ACC112 (cell line): Measurements from ENCODE around the gene NT5DC2.

Source experiments
- H2AFZ ChIP-seq: fragments of 200-600 bp; sonication (generic); one replicate; pipeline ENCODE4 v1.6.0; 2017; ENCODE audit warnings: antibody characterized with exemption, low read length; ENCODE audit not compliant: unreplicated experiment
- H3K27ac ChIP-seq: fragments of 200-600 bp; sonication (generic); 2 replicates; pipeline ENCODE4 v1.5.1; 2014; ENCODE audit warnings: low read depth, mild to moderate bottlenecking, antibody characterized with exemption, low read length, moderate library complexity
- H3K27me3 ChIP-seq: fragments of 200-600 bp; sonication (generic); 2 replicates; pipeline ENCODE4 v1.6.1; 2014; ENCODE audit warnings: mild to moderate bottlenecking, antibody characterized with exemption, low read length, moderate library complexity, mixed read lengths; ENCODE audit not compliant: insufficient read depth
- H3K36me3 ChIP-seq: fragments of 200-600 bp; sonication (generic); 2 replicates; pipeline ENCODE4 v1.6.1; 2016; ENCODE audit warnings: mild to moderate bottlenecking, antibody characterized with exemption, low read length, moderate library complexity, mixed read lengths; ENCODE audit not compliant: insufficient read depth
- H3K4me1 ChIP-seq: fragments of 200-600 bp; sonication (generic); one replicate; pipeline ENCODE4 v1.6.1; 2016; ENCODE audit warnings: low read length, mixed read lengths; ENCODE audit not compliant: insufficient read depth, unreplicated experiment, control insufficient read depth
- H3K4me3 ChIP-seq: fragments of 200-600 bp; sonication (generic); 2 replicates; pipeline ENCODE4 v1.5.1; 2014; ENCODE audit warnings: mild to moderate bottlenecking, low read depth, low read length
- H3K79me2 ChIP-seq: fragments of 200-600 bp; sonication (generic); one replicate; pipeline ENCODE4 v1.6.0; 2016; ENCODE audit warnings: low read length; ENCODE audit not compliant: control insufficient read depth, unreplicated experiment, insufficient read depth

Gene NT5DC2

DNA sequence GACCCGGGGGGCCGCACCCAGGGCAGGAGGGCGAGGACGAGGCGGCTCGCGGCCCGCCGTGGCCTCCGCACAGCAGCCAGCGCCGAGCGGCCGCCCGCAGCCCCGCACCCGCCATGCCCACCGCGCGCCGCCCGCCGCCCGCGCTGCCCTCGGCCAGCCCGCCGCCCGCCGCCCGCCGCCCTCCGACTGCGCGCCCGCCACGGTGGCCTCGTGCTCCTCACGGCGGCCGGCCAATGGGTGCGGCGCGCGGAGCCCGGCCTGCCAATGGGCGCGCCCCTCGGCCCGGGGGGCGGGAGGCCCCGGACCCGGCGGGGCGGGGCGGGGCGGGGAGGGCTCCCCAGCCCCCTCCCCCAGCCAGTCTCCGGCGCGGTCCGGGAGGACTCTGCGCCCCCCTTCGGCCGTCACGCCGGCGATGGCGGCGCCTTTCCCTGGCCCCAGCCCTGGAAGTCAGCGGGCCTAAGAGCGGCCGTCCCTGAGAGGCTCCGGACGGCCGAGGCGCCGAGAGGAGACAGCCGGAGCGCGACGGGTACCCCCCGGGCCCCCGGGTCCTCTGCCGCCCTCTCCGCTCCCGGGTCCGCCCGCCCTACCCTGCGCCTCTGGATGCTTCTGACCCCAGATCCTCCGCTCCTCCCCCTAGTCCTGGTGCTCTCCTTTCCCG is at the start of gene NT5DC2:
TSS of gene NT5DC2 (minus strand) at position 235 of the 658 bp plus-strand sequence. CDS start at position 115, 120 bp downstream.
- Histone ChIP-seq H3K27ac (peak within 1 kb of the TSS; percentile 44; the same call in 1 of the 2 replicates), H3K4me1 (peaks cover 51% of the 10 kb centered on the region), H3K4me3 (peak within 1 kb of the TSS; percentile 88), H3K36me3 (no peaks in the 10 kb centered on the region; the same call in 1 of the 2 replicates), H3K27me3 (no peaks in the 10 kb centered on the region), H2AFZ (peak within 1 kb of the TSS; percentile 79), H3K79me2 (peaks cover 68% of the 10 kb centered on the region)

DNA sequence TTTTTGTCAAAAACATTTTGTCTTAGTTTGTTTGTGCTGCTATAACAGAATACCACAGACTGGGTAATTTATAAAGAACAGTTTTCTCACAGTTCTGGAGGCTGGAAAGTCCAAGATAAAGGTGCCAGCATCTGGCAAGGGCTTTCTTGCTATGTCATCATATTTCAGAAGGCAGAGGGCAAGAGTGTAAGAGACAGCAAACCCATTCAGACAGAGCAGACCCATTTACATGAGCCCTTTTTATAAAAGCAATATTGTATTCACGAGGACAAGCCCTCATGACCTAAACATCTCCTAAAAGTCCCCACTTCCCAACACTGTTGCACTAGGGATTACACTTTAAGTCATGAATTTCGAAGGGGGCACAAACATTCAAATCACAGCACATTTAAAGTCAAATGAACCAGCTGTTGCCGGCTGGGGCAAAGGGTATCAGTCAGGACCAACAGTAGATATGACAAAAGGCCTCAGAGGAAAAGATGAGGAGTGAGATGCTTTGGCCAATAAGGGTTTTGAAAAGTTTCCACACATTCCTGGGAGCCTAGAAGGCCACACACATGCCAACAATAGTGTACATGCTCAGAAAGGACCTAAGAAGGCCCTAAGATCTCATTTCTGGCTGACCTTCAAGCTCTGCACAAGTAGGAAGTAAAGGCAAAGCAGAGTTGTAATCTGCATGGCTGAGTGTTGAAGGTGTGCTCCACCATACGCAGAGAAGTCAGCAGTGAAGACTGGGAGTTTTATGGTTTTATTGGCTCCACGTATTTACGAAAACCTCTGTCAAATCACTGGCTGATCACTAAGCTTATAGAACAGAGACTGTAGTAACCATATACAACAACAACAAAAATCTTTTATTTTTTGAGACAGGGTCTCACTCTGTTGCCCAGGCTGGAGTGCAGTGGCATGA is 40.7 kb upstream of the NT5DC2 start:
- H3K27ac ChIP-seq = no peak overlapping the region
- peaks cover 4% of the 10 kb centered on the region for H3K4me1 ChIP-seq
- no peak overlapping the region for H2AFZ ChIP-seq
- no peaks in the 10 kb centered on the region for H3K79me2 ChIP-seq
- no peak overlapping the region for H3K4me3 ChIP-seq
- no peaks in the 10 kb centered on the region for H3K27me3 ChIP-seq
- H3K36me3 ChIP-seq = peaks cover 18% of the 10 kb centered on the region

DNA sequence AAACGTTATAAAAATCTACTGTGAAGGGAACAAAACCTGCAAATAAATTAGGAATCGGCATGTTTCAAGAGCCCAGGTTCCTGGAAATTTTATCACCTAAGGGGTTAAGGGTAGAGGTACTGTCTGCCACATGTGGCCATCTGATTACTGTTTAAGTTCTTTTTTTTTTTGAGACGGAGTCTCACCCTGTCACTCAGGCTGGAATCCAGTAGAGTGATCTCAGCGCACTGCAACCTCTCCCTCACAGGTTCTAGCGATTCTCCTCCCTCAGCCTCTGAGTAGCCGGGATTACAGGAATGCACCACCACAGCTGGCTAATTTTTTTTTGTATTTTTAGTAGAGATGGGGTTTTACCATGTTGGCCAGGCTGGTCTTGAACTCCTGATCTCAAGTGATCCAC is 38.6 kb upstream of the NT5DC2 start:
- no peaks in the 10 kb centered on the region for H3K79me2 ChIP-seq
- peaks cover 4% of the 10 kb centered on the region for H3K4me1 ChIP-seq
- H3K27me3 ChIP-seq = no peaks in the 10 kb centered on the region
- no peak overlapping the region for H3K4me3 ChIP-seq
- peaks cover 2% of the 10 kb centered on the region; the same call in 1 of the 2 replicates for H3K36me3 ChIP-seq
- no peak overlapping the region for H3K27ac ChIP-seq
- H2AFZ ChIP-seq = no peak overlapping the region

DNA sequence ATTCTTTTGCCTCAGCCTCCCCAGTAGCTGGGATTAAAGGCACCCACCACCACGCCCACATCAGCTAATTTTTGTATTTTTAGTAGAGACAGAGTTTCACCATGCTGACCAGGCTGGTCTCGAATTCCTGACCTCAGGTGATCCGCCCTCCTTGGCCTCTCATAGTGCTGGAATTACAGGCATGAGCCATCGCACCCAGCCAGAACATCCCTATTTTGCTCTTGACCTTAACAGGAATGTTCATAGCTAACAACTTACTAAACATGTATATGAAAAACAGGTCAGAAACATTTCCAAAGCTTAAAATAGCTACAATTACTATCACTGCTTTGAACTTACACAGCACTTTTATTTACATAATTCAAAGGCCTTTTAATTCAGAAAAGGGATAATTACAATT is 36.4 kb upstream of the NT5DC2 start:
- Histone ChIP-seq H3K36me3 (0 out of 2 replicates have a peak, but pooled peaks cover 5% of the 10 kb centered on the region), H3K27me3 (no peaks in the 10 kb centered on the region), H3K4me1 (peaks cover 4% of the 10 kb centered on the region), H2AFZ (no peak overlapping the region), H3K27ac (peak overlapping the region; percentile 38), H3K4me3 (no peak overlapping the region), H3K79me2 (no peaks in the 10 kb centered on the region)

DNA sequence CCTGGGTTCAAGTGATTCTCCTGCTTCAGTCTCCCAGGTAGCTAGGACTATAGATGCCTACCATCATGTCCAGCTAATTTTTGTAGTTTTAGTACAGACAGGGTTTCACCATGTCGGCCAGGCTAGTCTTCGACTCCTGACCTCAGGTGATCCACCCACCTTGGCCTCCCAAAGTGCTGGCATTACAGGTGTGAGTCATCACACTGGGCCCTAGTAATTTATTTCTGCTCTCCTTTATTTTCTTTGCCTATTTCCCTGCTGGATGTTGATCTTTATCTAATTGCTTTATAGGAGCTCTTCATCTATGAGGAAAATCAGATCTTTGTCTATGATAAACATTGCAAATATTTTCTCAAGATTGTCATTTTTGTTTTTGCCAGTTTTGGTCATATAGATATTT is 34.4 kb upstream of the NT5DC2 start:
- Histone ChIP-seq H3K27ac (no peak overlapping the region), H3K4me3 (no peak overlapping the region), H3K79me2 (no peaks in the 10 kb centered on the region), H3K27me3 (no peaks in the 10 kb centered on the region), H3K4me1 (peaks cover 4% of the 10 kb centered on the region), H3K36me3 (peaks cover 10% of the 10 kb centered on the region), H2AFZ (no peak overlapping the region)

DNA sequence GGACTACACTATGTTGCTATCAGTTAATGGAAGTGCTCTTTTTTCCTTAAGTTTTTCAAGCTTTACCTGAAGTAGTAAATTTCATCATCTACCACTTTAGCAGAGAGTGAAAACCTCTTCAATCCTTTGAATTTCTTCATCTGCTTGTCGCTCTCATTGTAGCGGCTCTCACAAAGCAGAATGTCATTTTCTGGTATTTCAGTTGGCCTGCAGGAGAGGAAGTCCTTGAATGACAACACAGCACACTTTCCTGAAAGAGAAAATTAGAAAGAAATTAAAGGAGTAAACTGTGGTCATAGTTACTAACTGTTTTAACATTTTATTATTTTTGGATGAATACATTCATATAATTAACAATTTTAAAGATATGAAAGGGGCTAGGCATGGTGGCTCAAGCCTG is 30.3 kb upstream of the NT5DC2 start:
- no peak overlapping the region for H3K4me3 ChIP-seq
- no peak overlapping the region for H2AFZ ChIP-seq
- H3K27ac ChIP-seq = no peak overlapping the region
- H3K27me3 ChIP-seq = no peaks in the 10 kb centered on the region
- peaks cover 37% of the 10 kb centered on the region for H3K36me3 ChIP-seq
- H3K79me2 ChIP-seq = no peaks in the 10 kb centered on the region
- H3K4me1 ChIP-seq = no peaks in the 10 kb centered on the region

DNA sequence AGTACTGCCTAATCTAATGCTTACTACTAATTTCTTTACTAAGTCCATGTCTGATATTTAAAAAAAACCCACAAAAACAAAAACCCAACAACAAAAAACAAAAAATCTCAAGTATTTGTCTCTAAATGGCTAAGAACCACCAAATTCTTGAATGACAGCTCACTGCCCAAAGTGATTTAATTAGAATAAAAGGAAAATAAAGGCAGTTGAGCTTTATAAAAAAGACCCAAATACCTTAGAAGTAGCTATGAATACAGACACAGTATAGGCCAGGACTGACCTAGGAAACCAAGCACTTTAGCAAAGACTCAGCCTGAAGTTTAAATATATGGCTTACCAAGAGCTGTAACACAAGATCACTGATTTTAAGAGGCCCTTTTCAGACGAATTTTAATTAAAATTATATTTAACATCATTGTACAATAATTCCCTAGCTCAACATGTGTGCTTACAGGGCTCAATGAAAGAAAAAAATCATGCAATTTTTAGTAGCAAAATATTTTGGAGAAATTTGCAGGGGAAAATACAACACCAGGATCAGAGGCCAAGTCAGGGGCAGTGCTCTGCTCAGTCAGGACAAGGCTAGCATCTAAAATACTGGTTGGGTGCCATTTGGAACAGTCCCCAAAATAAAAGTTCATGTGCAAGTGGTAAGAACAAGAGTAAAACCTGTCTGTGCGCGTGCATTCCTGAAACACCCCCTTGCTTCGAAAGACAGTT is 27.5 kb upstream of the NT5DC2 start:
- Histone ChIP-seq H3K4me3 (no peak overlapping the region), H3K27ac (no peak overlapping the region), H3K27me3 (no peaks in the 10 kb centered on the region), H3K36me3 (peaks cover 41% of the 10 kb centered on the region), H3K79me2 (no peaks in the 10 kb centered on the region), H3K4me1 (no peaks in the 10 kb centered on the region), H2AFZ (no peak overlapping the region)

DNA sequence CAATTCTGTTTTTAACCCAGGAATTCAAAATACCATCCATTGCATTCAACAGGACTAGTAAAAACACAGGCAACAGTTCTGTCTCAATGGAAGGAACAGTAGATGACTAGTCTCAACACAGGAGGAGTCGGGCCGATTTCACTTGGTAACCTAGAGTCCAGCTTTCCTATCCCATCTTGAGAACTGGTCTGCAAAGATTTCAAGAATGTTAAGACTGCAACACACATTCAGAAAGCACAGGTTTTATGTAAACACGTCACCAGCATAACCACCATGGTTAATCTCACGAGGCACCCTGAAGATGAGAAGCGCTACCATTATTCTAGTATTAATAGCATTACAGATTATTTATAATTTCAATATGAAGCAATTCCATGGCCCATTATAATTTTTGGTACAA is 24.8 kb upstream of the NT5DC2 start:
- H2AFZ ChIP-seq = no peak overlapping the region
- H3K27ac ChIP-seq = no peak overlapping the region
- H3K79me2 ChIP-seq = no peaks in the 10 kb centered on the region
- H3K36me3 ChIP-seq = peaks cover 52% of the 10 kb centered on the region
- no peak overlapping the region for H3K4me3 ChIP-seq
- H3K4me1 ChIP-seq = no peaks in the 10 kb centered on the region
- H3K27me3 ChIP-seq = no peaks in the 10 kb centered on the region

DNA sequence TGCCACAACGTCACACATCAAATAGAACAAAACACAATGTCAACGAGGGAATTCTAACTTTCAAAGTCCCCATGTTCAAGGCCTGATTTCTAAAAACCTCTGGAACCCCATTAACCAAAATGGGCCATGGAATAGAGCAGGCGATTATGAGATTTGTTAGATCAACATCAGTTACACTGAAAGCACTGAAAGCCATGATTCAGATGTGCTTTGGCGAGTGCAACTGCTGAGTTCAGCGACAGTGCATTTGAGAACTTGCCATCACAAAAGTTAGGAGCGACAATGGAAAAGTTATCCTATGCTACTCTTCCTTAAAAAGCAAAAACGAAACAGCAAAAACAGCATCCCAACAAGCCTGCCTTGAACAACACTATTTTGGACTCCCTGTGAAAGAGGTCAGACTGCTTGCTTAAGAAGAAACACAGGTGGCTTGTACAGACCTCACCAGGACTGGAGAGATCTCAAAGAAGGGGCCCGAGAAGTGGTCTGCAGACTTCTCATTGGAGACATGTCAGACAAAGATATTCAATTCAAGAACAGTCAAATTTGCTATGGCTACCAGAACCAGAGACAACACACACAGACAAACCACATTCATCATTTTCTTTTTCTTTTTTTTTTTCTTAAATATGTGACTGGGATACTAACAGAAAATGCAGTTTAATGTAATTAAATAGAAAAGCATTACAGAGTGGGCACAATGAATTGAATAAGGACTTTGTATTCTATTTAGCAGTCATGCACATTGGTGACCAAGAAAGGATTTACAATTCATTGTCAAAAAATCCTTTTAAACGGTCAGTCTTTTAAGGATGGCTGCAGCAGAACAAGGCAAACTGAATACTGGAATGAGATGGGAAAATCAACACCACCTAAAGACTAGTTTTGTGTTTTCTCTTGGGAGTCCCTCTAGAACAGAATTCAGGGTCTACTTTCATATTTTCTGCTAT is 23.6 kb upstream of the NT5DC2 start:
- H2AFZ ChIP-seq = no peak overlapping the region
- no peaks in the 10 kb centered on the region for H3K27me3 ChIP-seq
- peaks cover 47% of the 10 kb centered on the region for H3K36me3 ChIP-seq
- no peaks in the 10 kb centered on the region for H3K79me2 ChIP-seq
- H3K4me1 ChIP-seq = no peaks in the 10 kb centered on the region
- no peak overlapping the region for H3K4me3 ChIP-seq
- no peak overlapping the region for H3K27ac ChIP-seq

DNA sequence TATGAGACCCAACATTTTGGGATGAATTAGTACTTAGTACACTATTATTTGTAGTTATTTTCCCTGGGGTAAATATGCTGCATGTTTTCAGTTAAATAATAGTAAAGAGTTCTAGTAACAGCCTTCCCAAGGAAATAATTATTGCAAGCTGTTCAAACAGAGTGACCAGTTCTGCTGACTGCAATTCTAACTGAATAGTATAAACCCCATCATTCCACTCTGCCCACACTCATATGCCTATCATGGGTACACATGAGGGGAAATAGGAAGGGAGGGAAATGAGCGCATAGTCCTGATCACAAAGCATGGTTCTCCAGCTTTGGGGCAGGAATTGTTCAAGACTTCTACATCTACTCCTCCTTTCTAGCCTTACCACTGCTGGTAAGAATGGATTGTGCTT is 21.4 kb upstream of the NT5DC2 start:
- H3K27me3 ChIP-seq = no peaks in the 10 kb centered on the region
- no peaks in the 10 kb centered on the region for H3K4me1 ChIP-seq
- no peaks in the 10 kb centered on the region for H3K79me2 ChIP-seq
- H3K36me3 ChIP-seq = peaks cover 34% of the 10 kb centered on the region; the same call in 1 of the 2 replicates
- H3K27ac ChIP-seq = no peak overlapping the region
- no peak overlapping the region for H2AFZ ChIP-seq
- H3K4me3 ChIP-seq = no peak overlapping the region
